SK-N-MC (cell line): ENCODE results near the gene SGSH.

Experiments used
- DNase-seq: peaks from one replicate; pipeline ENCODE4 v3.0.0-alpha.2; 2011; ENCODE audit warnings: low read depth, low spot score
- H3K27ac ChIP-seq: fragments of 200-600 bp; sonication (generic); 2 replicates; pipeline ENCODE4 v1.5.1; 2016; ENCODE audit warnings: mixed run types
- H3K36me3 ChIP-seq: fragments of 200-600 bp; sonication (generic); 2 replicates; pipeline ENCODE4 v1.6.1; 2017; ENCODE audit warnings: antibody characterized with exemption, low read length, mixed read lengths; ENCODE audit not compliant: insufficient read depth
- H3K4me3 ChIP-seq: fragments of 200-600 bp; sonication (generic); 2 replicates; pipeline ENCODE4 v1.5.1; 2016
- H3K9ac ChIP-seq: fragments of 200-600 bp; sonication (generic); 2 replicates; pipeline ENCODE4 v1.8.0; 2017; ENCODE audit warnings: mixed run types, mixed read lengths; ENCODE audit not compliant: insufficient read length
- H3K9me3 ChIP-seq: fragments of 200-600 bp; sonication (generic); 2 replicates; pipeline ENCODE4 v1.6.1; 2017; ENCODE audit warnings: low read depth, mild to moderate bottlenecking, antibody characterized with exemption, low read length, moderate library complexity, mixed read lengths
- EZH2 ChIP-seq: fragments of 200-600 bp; sonication (generic); IDR thresholded peaks from one replicate; pipeline ENCODE4 v1.6.1; 2017; ENCODE audit warnings: antibody characterized with exemption
- FOXP2 ChIP-seq: optimal IDR thresholded peaks from 2 replicates; pipeline ENCODE3; 2011; ENCODE audit warnings: mild to moderate bottlenecking, moderate library complexity; ENCODE audit not compliant: insufficient read depth; ENCODE audit errors: extremely low read length, control extremely low read depth
- POLR2AphosphoS5 ChIP-seq: IDR thresholded peaks from 2 replicates; pipeline ENCODE4 v1.6.1; 2012; ENCODE audit warnings: mild to moderate bottlenecking, low read depth, low read length, borderline replicate concordance

SGSH gene

GRCh38 chr17:80187515-80187941 lies 32.6 kb downstream of the SGSH start:
- H3K27ac ChIP-seq: no peak overlapping the region
- H3K4me3 ChIP-seq: no peak overlapping the region
- DNase-seq: no peak
- no peaks in the 10 kb centered on the region for H3K9me3 ChIP-seq
- H3K9ac ChIP-seq: no peak overlapping the region
- H3K36me3 ChIP-seq: no peaks in the 10 kb centered on the region
- TF ChIP-seq FOXP2 (no peak), POLR2AphosphoS5 (no peak), EZH2 (no peak)

- no peak for DNase-seq
- Histone ChIP-seq H3K9me3 (no peaks in the 10 kb centered on the region), H3K9ac (no peak overlapping the region), H3K36me3 (no peaks in the 10 kb centered on the region), H3K4me3 (no peak overlapping the region), H3K27ac (no peak overlapping the region)
- TF ChIP-seq POLR2AphosphoS5 (no peak), EZH2 (no peak), FOXP2 (no peak)
Observed at GRCh38 chr17:80187090-80187489, 33.0 kb downstream of the SGSH start.

- no peak overlapping the region for H3K4me3 ChIP-seq
- H3K9me3 ChIP-seq: no peaks in the 10 kb centered on the region
- DNase-seq: no peak
- no peak overlapping the region for H3K9ac ChIP-seq
- no peak overlapping the region for H3K27ac ChIP-seq
- no peaks in the 10 kb centered on the region for H3K36me3 ChIP-seq
- no peak for TF ChIP-seq POLR2AphosphoS5
- no peak for TF ChIP-seq EZH2
- no peak for TF ChIP-seq FOXP2
Observed at GRCh38 chr17:80185968-80186367, 34.2 kb downstream of the SGSH start.

- H3K9ac ChIP-seq: no peak overlapping the region
Observed at GRCh38 chr17:80184423-80184714, 35.8 kb downstream of the SGSH start.

GRCh38 chr17:80183581-80184422 lies 36.3 kb downstream of the SGSH start:
- TF ChIP-seq EZH2 (no peak), FOXP2 (no peak), POLR2AphosphoS5 (no peak)
- no peak overlapping the region for H3K9ac ChIP-seq
- H3K4me3 ChIP-seq: no peak overlapping the region
- no peaks in the 10 kb centered on the region for H3K36me3 ChIP-seq
- H3K27ac ChIP-seq: no peak overlapping the region
- no peaks in the 10 kb centered on the region for H3K9me3 ChIP-seq
- DNase-seq: no peak

More at GRCh38 chr17:80184423-80184714, 35.8 kb downstream of the SGSH start:
- no peak for TF ChIP-seq FOXP2
- no peak for TF ChIP-seq POLR2AphosphoS5
- TF ChIP-seq EZH2: no peak
- H3K4me3 ChIP-seq: no peak overlapping the region
- H3K36me3 ChIP-seq: no peaks in the 10 kb centered on the region
- no peaks in the 10 kb centered on the region for H3K9me3 ChIP-seq
- DNase-seq: no peak
- H3K27ac ChIP-seq: no peak overlapping the region

- Histone ChIP-seq H3K36me3 (no peaks in the 10 kb centered on the region), H3K27ac (no peak overlapping the region), H3K9ac (no peak overlapping the region), H3K9me3 (no peaks in the 10 kb centered on the region), H3K4me3 (no peak overlapping the region)
- no peak for TF ChIP-seq POLR2AphosphoS5
- no peak for TF ChIP-seq EZH2
- TF ChIP-seq FOXP2: no peak
- DNase-seq: no peak
Observed at GRCh38 chr17:80182845-80183223, 37.3 kb downstream of the SGSH start.

GRCh38 chr17:80182118-80182844 lies 37.9 kb downstream of the SGSH start:
- TF ChIP-seq POLR2AphosphoS5 (no peak), EZH2 (no peak)
- H3K36me3 ChIP-seq: no peaks in the 10 kb centered on the region
- DNase-seq: no peak
- H3K9ac ChIP-seq: no peak overlapping the region
- no peak overlapping the region for H3K4me3 ChIP-seq
- no peaks in the 10 kb centered on the region for H3K9me3 ChIP-seq
- H3K27ac ChIP-seq: no peak overlapping the region

GRCh38 chr17:80181431-80181830 lies 38.7 kb downstream of the SGSH start:
- Histone ChIP-seq H3K36me3 (no peaks in the 10 kb centered on the region), H3K9me3 (no peaks in the 10 kb centered on the region), H3K27ac (no peak overlapping the region), H3K4me3 (no peak overlapping the region), H3K9ac (no peak overlapping the region)
- TF ChIP-seq FOXP2 (no peak), POLR2AphosphoS5 (no peak), EZH2 (no peak)
- DNase-seq: no peak
